Left cardiac atrium (tissue), 4 donors: ENCODE results near the gene PCDHGC4. TPM values are rescaled to one million over a fixed set of nuclear protein-coding genes. Genes with fewer than 3 reads are reported as not detected.

ENCODE experiments used
- ATAC-seq, 2 donors: fragments of 200-7000 bp; cut with Tn5 transposase; one replicate each; pipeline ENCODE4 v1.9.1; 2020; ENCODE audit warnings: mild to moderate bottlenecking in 2 of 2, moderate library complexity in 2 of 2
- DNase-seq: peaks from one replicate; pipeline ENCODE4 v3.0.0-alpha.2; 2020
- intact Hi-C, 2 donors: fragments of 100-400 bp; cut with DNase I; formaldehyde crosslinking; loops; one replicate each; pipeline versions ENCODE4 v1.14.1 to v1.15.1; 2022 to 2023
- total RNA-seq, 2 donors: library from RNA; stranded (reverse); fragmentation: NEBNext Ultra II Directional; extraction: Animal tissue kit (Norgen Biotek cat#: 25700); gene quantifications; one replicate each; pipeline ENCODE4 v1.2.1, GENCODE V29; 2021
- donor health status: DM: no; HTN: yes; CAD: no.
- donor health status: DM: no; HTN: yes; CAD: no; lungs with severe emphysema.
- donor health status: DM: yes; HTN: yes; CAD: no.
- donor health status: Dilated cardiomyopathy.

Gene PCDHGC4
- total RNA-seq, 2 donors from 2014 or later, result 1.4 to 1.7 TPM

GRCh38 chr5:141521244-141521781 lies 36.5 kb downstream of the PCDHGC4 start:
- intact Hi-C loops, result loop anchor here (5.0 to 10.0 kb wide), 3 partner anchors 41 to 97 kb away; partner anchors contain the start of genes PCDHGA11 (in 1 of the 2) and PCDHGC3 (in 1 of the 2)
- DNase-seq (peak; percentile 58), ATAC-seq (peak; percentile 56 to 84)

- ATAC-seq (no peak), DNase-seq (no peak)
- intact Hi-C loops, result loop anchor here (5.0 to 10.0 kb wide), 3 partner anchors 40 to 98 kb away; partner anchors contain the start of genes PCDHGA11 (in 1 of the 2) and PCDHGC3 (in 1 of the 2)
These were observed 37.5 kb downstream of the PCDHGC4 start for GRCh38 chr5:141522301-141522700.

GRCh38 chr5:141523991-141524390 lies 39.2 kb downstream of the PCDHGC4 start:
- DNase-seq (no peak), ATAC-seq (no peak)
- intact Hi-C loops, result loop anchor here (5.0 to 10.0 kb wide), 3 partner anchors 38 to 99 kb away; partner anchors contain the start of genes PCDHGA11 (in 1 of the 2) and PCDHGC3 (in 1 of the 2)

GRCh38 chr5:141524604-141525597 lies 40.1 kb downstream of the PCDHGC4 start:
- ATAC-seq (peak; percentile 61 to 85), DNase-seq (peak; percentile 85)
- intact Hi-C loops, result loop anchor here (5.0 to 10.0 kb wide), 3 partner anchors 37 to 100 kb away; partner anchors contain the start of genes PCDHGA11 (in 1 of the 2) and PCDHGC3 (in 1 of the 2)

- DNase-seq (no peak), ATAC-seq (no peak)
- intact Hi-C loops, result loop anchor here in 1 of 2 donors (10.0 kb wide), 1 partner anchor 101 kb away; the partner anchor contains the start of gene PCDHGA11
These were observed 40.8 kb downstream of the PCDHGC4 start for GRCh38 chr5:141525653-141526052.

- DNase-seq (no peak), ATAC-seq (no peak)
- intact Hi-C loops, result loop anchor here in 1 of 2 donors (10.0 kb wide), 1 partner anchor 103 kb away; the partner anchor contains the start of gene PCDHGA11
These were observed 42.6 kb downstream of the PCDHGC4 start for GRCh38 chr5:141527426-141527825.

GRCh38 chr5:141528291-141528984 lies 43.6 kb downstream of the PCDHGC4 start:
- DNase-seq (peak; percentile 79), ATAC-seq (peak; percentile 19 to 56)
- intact Hi-C loops, result loop anchor here in 1 of 2 donors (10.0 kb wide), 1 partner anchor 104 kb away; the partner anchor contains the start of gene PCDHGA11

- intact Hi-C loops, result loop anchor here in 1 of 2 donors (10.0 kb wide), 1 partner anchor 104 kb away; the partner anchor contains the start of gene PCDHGA11
- peak; percentile 25 to 84 for ATAC-seq
- DNase-seq, result peak; percentile 59
These were observed 44.2 kb downstream of the PCDHGC4 start for GRCh38 chr5:141529002-141529401.

GRCh38 chr5:141529873-141530272 lies 45.0 kb downstream of the PCDHGC4 start:
- ATAC-seq (no peak), DNase-seq (no peak)
- intact Hi-C loops, result loop anchor here in 1 of 2 donors (10.0 kb wide), 1 partner anchor 105 kb away; the partner anchor contains the start of gene PCDHGA11

GRCh38 chr5:141532726-141533125 lies 47.9 kb downstream of the PCDHGC4 start:
- intact Hi-C loops, result no loop called here
- no peak for ATAC-seq
- no peak for DNase-seq

- intact Hi-C loops, result no loop called here
- no peak for DNase-seq
- ATAC-seq, result no peak
These were observed 49.1 kb downstream of the PCDHGC4 start for GRCh38 chr5:141533897-141534296.

GRCh38 chr5:141534492-141535213 lies 49.8 kb downstream of the PCDHGC4 start:
- no peak for ATAC-seq
- intact Hi-C loops, result no loop called here
- no peak for DNase-seq

Other genes starting within 250 kb of the PCDHGC4 start
- 1 to 10 TPM; 4.5 to 5.7 TPM for gene PCDHB15, start 239.6 kb upstream of the PCDHGC4 start, total RNA-seq
- gene SLC25A2, start 181.0 kb upstream of the PCDHGC4 start, total RNA-seq, result not detected
- gene TAF7, start 164.2 kb upstream of the PCDHGC4 start, total RNA-seq, result 10 to 100 TPM; 86.3 to 93.5 TPM
- 1 to 10 TPM; 1.4 to 1.8 TPM for gene PCDHGA1, start 154.5 kb upstream of the PCDHGC4 start, total RNA-seq
- 1 to 10 TPM; 4.5 to 7.3 TPM for gene PCDHGA2, start 146.3 kb upstream of the PCDHGC4 start, total RNA-seq
- 1 to 10 TPM; 5.0 to 5.8 TPM for gene PCDHGA3, start 141.2 kb upstream of the PCDHGC4 start, total RNA-seq
- 1 to 10 TPM; 3.0 to 3.2 TPM for gene PCDHGB1, start 134.9 kb upstream of the PCDHGC4 start, total RNA-seq
- gene PCDHGA4, start 130.0 kb upstream of the PCDHGC4 start, total RNA-seq, result 1 to 10 TPM; 4.0 to 4.3 TPM
- 1 to 10 TPM; 4.0 to 5.4 TPM for gene PCDHGB2, start 125.0 kb upstream of the PCDHGC4 start, total RNA-seq
- 1 to 10 TPM; 3.5 to 4.3 TPM for gene PCDHGA5, start 120.9 kb upstream of the PCDHGC4 start, total RNA-seq
- 1 to 10 TPM; 3.9 to 4.6 TPM for gene PCDHGB3, start 114.8 kb upstream of the PCDHGC4 start, total RNA-seq
- 1 to 10 TPM; 3.7 to 4.4 TPM for gene PCDHGA6, start 111.1 kb upstream of the PCDHGC4 start, total RNA-seq
- 1 to 10 TPM; 3.2 to 3.5 TPM for gene PCDHGA7, start 102.3 kb upstream of the PCDHGC4 start, total RNA-seq
- 1 to 10 TPM; 4.4 to 4.5 TPM for gene PCDHGB4, start 97.3 kb upstream of the PCDHGC4 start, total RNA-seq
- 1 to 10 TPM; 2.9 to 3.7 TPM for gene PCDHGA8, start 92.4 kb upstream of the PCDHGC4 start, total RNA-seq
- gene PCDHGB5, start 87.1 kb upstream of the PCDHGC4 start, total RNA-seq, result 1 to 10 TPM; 6.4 to 7.7 TPM
- 1 to 10 TPM; 3.6 to 4.0 TPM for gene PCDHGA9, start 82.3 kb upstream of the PCDHGC4 start, total RNA-seq
- gene PCDHGB6, start 77.0 kb upstream of the PCDHGC4 start, total RNA-seq, result 1 to 10 TPM; 4.9 to 5.2 TPM
- gene PCDHGA10, start 72.0 kb upstream of the PCDHGC4 start, total RNA-seq, result 1 to 10 TPM; 3.3 to 4.6 TPM
- gene PCDHGB7, start 67.4 kb upstream of the PCDHGC4 start, total RNA-seq, result 1 to 10 TPM; 7.6 to 8.8 TPM
- gene PCDHGA11, start 64.0 kb upstream of the PCDHGC4 start, total RNA-seq, result 1 to 10 TPM; 3.2 to 3.5 TPM
- gene PCDHGA12, start 54.5 kb upstream of the PCDHGC4 start, total RNA-seq, result 1 to 10 TPM; 4.5 to 6.5 TPM
- gene PCDHGC3, start 9.1 kb upstream of the PCDHGC4 start, total RNA-seq, result 10 to 100 TPM; 33.7 to 39.1 TPM
- gene PCDHGC5, start 4.1 kb downstream of the PCDHGC4 start, total RNA-seq, result 1 to 10 TPM in 1 of 2 donors, under 1 TPM in 1; 0.97 to 1.7 TPM
- 10 to 100 TPM; 25.9 to 39.4 TPM for gene DIAPH1, start 134.0 kb downstream of the PCDHGC4 start, total RNA-seq
- 10 to 100 TPM; 21.1 to 29.8 TPM for gene HDAC3, start 151.8 kb downstream of the PCDHGC4 start, total RNA-seq
- gene RELL2, start 152.0 kb downstream of the PCDHGC4 start, total RNA-seq, result 1 to 10 TPM; 1.4 to 1.6 TPM
- 1 to 10 TPM; 6.1 to 7.3 TPM for gene FCHSD1, start 166.4 kb downstream of the PCDHGC4 start, total RNA-seq
- 10 to 100 TPM; 10.1 to 18.7 TPM for gene ARAP3, start 197.2 kb downstream of the PCDHGC4 start, total RNA-seq